GM21515 (cell line): ENCODE data around the gene ZNF850.
"Not testable (repeated sequence)": the region's sequence is repeated elsewhere in the genome, so short reads cannot be mapped to it uniquely, and the experiment has no call there.

Experiments used
- ATAC-seq: cut with Tn5 transposase; IDR thresholded peaks from one replicate; pipeline ENCODE4 v1.9.1; 2021; ENCODE audit not compliant: unreplicated experiment

ZNF850 gene

GRCh38 chr19:36772311-36773222, at the start of gene ZNF850:
Gene ZNF850 (minus strand): TSS chr19:36772807. CDS start chr19:36762606, 10,201 bp downstream.
- ATAC-seq: peak; percentile 86

- ATAC-seq: no peak
Observed at GRCh38 chr19:36821758-36822157, 49.2 kb upstream of the ZNF850 start.

GRCh38 chr19:36819130-36819630, 46.6 kb upstream of the ZNF850 start:
- ATAC-seq: no peak

GRCh38 chr19:36807029-36807428, 34.4 kb upstream of the ZNF850 start:
- no peak for ATAC-seq

- ATAC-seq: no peak
Observed at GRCh38 chr19:36805364-36805763, 32.8 kb upstream of the ZNF850 start.

GRCh38 chr19:36797786-36798108, 25.1 kb upstream of the ZNF850 start:
- ATAC-seq: no peak

- ATAC-seq: no peak
Observed at GRCh38 chr19:36796714-36796992, 24.0 kb upstream of the ZNF850 start.

GRCh38 chr19:36791420-36792141, 19.0 kb upstream of the ZNF850 start:
- not testable (repeated sequence) for ATAC-seq

GRCh38 chr19:36775768-36776167, 3.2 kb upstream of the ZNF850 start:
- ATAC-seq: no peak

GRCh38 chr19:36773223-36773579, 594 bp upstream of the ZNF850 start:
- ATAC-seq: no peak

GRCh38 chr19:36771261-36772231, 1.1 kb downstream of the ZNF850 start:
- ATAC-seq: no peak

- no peak for ATAC-seq
Observed at GRCh38 chr19:36750066-36750691, 22.4 kb downstream of the ZNF850 start.

GRCh38 chr19:36749613-36750012, 23.0 kb downstream of the ZNF850 start:
- ATAC-seq: not testable (repeated sequence)

- ATAC-seq: no peak
Observed at GRCh38 chr19:36748431-36749275, 24.0 kb downstream of the ZNF850 start.

- no peak for ATAC-seq
Observed at GRCh38 chr19:36747750-36748149, 24.9 kb downstream of the ZNF850 start.

- ATAC-seq: no peak
Observed at GRCh38 chr19:36745870-36746269, 26.7 kb downstream of the ZNF850 start.

GRCh38 chr19:36736166-36736565, 36.4 kb downstream of the ZNF850 start:
- ATAC-seq: not testable (repeated sequence)

- no peak for ATAC-seq
Observed at GRCh38 chr19:36719687-36720556, 52.7 kb downstream of the ZNF850 start.

GRCh38 chr19:36709423-36709822, 63.2 kb downstream of the ZNF850 start:
- no peak for ATAC-seq
